ENCODE data around the gene ANTKMT. TPM values are rescaled to one million over a fixed set of nuclear protein-coding genes. Genes with fewer than 3 reads are reported as not detected.
A peak's percentile ranks its signal among the peaks of the same experiment; 100 is the strongest.

The ANTKMT gene
- total and polyA plus RNA-seq, 2 of the 4 experiments (the other 2 are of a cell fraction): 7.3 to 16.2 TPM

GRCh38 chr16:729768-730665 lies 9.1 kb downstream of the ANTKMT start:
- no peak overlapping the region for H3K4me2 ChIP-seq (ENCODE audit: low read depth, low read length)
- peaks cover 6% of the 10 kb centered on the region for H3K4me1 ChIP-seq (ENCODE audit: control insufficient read depth, insufficient read depth, low read length)
- no peak overlapping the region for H4K8ac ChIP-seq (ENCODE audit: low read depth in 2 of 2, low read length in 2 of 2)
- H4K20me1 ChIP-seq (ENCODE audit: insufficient read depth, low read length): peaks cover 4% of the 10 kb centered on the region
- ChIA-PET POLR2A (ENCODE audit: unreplicated experiment) (no interaction called here), CTCF (no interaction called here)
- no TSS peak for BruUV-seq (replicated peaks)
- no peak overlapping the region for H3K56ac ChIP-seq (ENCODE audit: extremely low read depth, insufficient read depth, low read length)
- no peak overlapping the region for H3K9ac ChIP-seq (ENCODE audit: low read depth, low read length)
- in situ Hi-C loops (cut with MboI; ENCODE audit: low sequenced_read_pairs) (no loop called here), dilution Hi-C loops (cut with HindIII; ENCODE audit: low sequenced_read_pairs, unreplicated experiment) (no loop called here), intact Hi-C loops (cut with micrococcal nuclease) (loop anchor here (5.0 kb wide), 1 partner anchor 57 kb away; the partner anchor contains the start of genes CHTF18 and RPUSD1)
- ATAC-seq (ENCODE audit: low read depth): no peak
- no peak overlapping the region for H2BK120ac ChIP-seq (ENCODE audit: low read depth, low read length)
- no peak overlapping the region for H3K18ac ChIP-seq (ENCODE audit: low read depth, low read length)
- no peak for TF ChIP-seq BHLHE40 (IDR thresholded peaks at IDR 0.05; ENCODE audit: low read depth, low read length)
- TF ChIP-seq RCOR1 (IDR thresholded peaks at IDR 0.05; ENCODE audit: insufficient replicate concordance, low read length): no peak
- TF ChIP-seq, protein P1, sequence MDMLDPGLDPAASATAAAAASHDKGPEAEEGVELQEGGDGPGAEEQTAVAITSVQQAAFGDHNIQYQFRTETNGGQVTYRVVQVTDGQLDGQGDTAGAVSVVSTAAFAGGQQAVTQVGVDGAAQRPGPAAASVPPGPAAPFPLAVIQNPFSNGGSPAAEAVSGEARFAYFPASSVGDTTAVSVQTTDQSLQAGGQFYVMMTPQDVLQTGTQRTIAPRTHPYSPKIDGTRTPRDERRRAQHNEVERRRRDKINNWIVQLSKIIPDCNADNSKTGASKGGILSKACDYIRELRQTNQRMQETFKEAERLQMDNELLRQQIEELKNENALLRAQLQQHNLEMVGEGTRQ (IDR thresholded peaks at IDR 0.05; ENCODE audit: low read depth, low read length): no peak
- TF ChIP-seq RFX5 (IDR thresholded peaks at IDR 0.05; ENCODE audit: low read depth, low read length): no peak
- no peak for TF ChIP-seq MAZ (IDR thresholded peaks at IDR 0.05; ENCODE audit: borderline replicate concordance, low read depth, low read length)
- no peak for TF ChIP-seq FOS (IDR thresholded peaks at IDR 0.05; ENCODE audit: low read depth, low read length)
- no peak for TF ChIP-seq POLR2A (IDR thresholded peaks at IDR 0.05; ENCODE audit: low read depth, low read length)
- peak overlapping the region; percentile 28 for H2AK9ac ChIP-seq (replicated peaks; ENCODE audit: low read depth, low read length, poor library complexity)
- no peaks in the 10 kb centered on the region for H3K27me3 ChIP-seq (ENCODE audit: control insufficient read depth, insufficient read depth, low read length)
- H3K4me3 ChIP-seq (ENCODE audit: insufficient read depth, low read depth, low read length): no peak overlapping the region
- H3K36me3 ChIP-seq (ENCODE audit: control insufficient read depth, insufficient read depth, low read length): peaks cover 27% of the 10 kb centered on the region
- no peak overlapping the region for H3K27ac ChIP-seq (ENCODE audit: insufficient read depth, low read length)
- no peak overlapping the region for H2BK5ac ChIP-seq (ENCODE audit: low read depth, low read length, poor library complexity, severe bottlenecking)
- no peaks in the 10 kb centered on the region for H3K9me3 ChIP-seq (ENCODE audit: control insufficient read depth, insufficient read depth, low read length)
- no peak overlapping the region for H2BK15ac ChIP-seq (ENCODE audit: low read depth, low read length)
- no peak overlapping the region for H2AFZ ChIP-seq (replicated peaks; ENCODE audit: low read length, poor library complexity)
- H3K79me1 ChIP-seq (ENCODE audit: low read depth in 1 of 2, low read length in 2 of 2): peaks cover 0 to 5% of the 10 kb centered on the region in 2 experiments; a peak in 1 of 4 replicates
- DNase-seq: no peak
- no peak overlapping the region for H4K5ac ChIP-seq (ENCODE audit: low read depth, low read length)
- 95% methylated on average over 22 of the region's 37 CpGs; no CpG with 5 or more reads in 1 of the 2 experiments for WGBS, 2 experiments (ENCODE audit: extremely low coverage in 2 of 2, insufficient read length in 1 of 2)
- H2BK20ac ChIP-seq (ENCODE audit: low read depth, low read length): no peak overlapping the region
- H3K4ac ChIP-seq (ENCODE audit: low read depth, low read length): no peak overlapping the region
- H2AK5ac ChIP-seq (ENCODE audit: low read depth, low read length): no peak overlapping the region
- H3K23ac ChIP-seq (ENCODE audit: low read depth, low read length): no peak overlapping the region
- no peak overlapping the region for H4K91ac ChIP-seq (ENCODE audit: insufficient read depth, low read depth, low read length)
- no peak overlapping the region for H3K14ac ChIP-seq (replicated peaks; ENCODE audit: low read depth, low read length)
- H3K9me1 ChIP-seq (ENCODE audit: insufficient read depth, low read length): peaks cover 2% of the 10 kb centered on the region; the same call in 1 of the 2 replicates

Data from IMR-90 (cell line).